Adrenal gland (tissue), 12 donors: ENCODE data around the gene CADPS. TPM values are rescaled to one million over a fixed set of nuclear protein-coding genes. Genes with fewer than 3 reads are reported as not detected.

Experiments used
- DNase-seq, 7 donors: peaks; one replicate each; pipeline ENCODE4 v3.0.0-alpha.2; 2019 to 2020
- H3K27ac ChIP-seq, 5 donors: fragments of 200-600 bp; sonication (generic) in 4 of 5; 1 replicate in 3 of 5; 2 replicates in 2 of 5; pipeline versions ENCODE4 v1.5.1 to v1.8.0; 2016 to 2020; ENCODE audit warnings: mild to moderate bottlenecking in 1 of 5
- H3K27me3 ChIP-seq: fragments of 200-600 bp; 2 replicates; pipeline ENCODE4 v1.8.0; 2021
- H3K36me3 ChIP-seq, 2 donors: fragments of 200-600 bp; replicated peaks in 1 of 2; 1 replicate in 1 of 2; 2 replicates in 1 of 2; pipeline versions ENCODE4 v1.5.1 to v1.8.0; 2018 to 2022
- H3K4me1 ChIP-seq, 2 donors: fragments of 200-600 bp; replicated peaks in 1 of 2; 1 replicate in 1 of 2; 2 replicates in 1 of 2; pipeline versions ENCODE4 v1.5.1 to v1.8.0; 2018 to 2021
- H3K4me3 ChIP-seq, 4 donors: fragments of 200-600 bp; sonication (generic) in 3 of 4; one replicate each; pipeline ENCODE4 v1.5.1; 2016 to 2018
- H3K9me3 ChIP-seq, 3 donors: fragments of 200-600 bp; sonication (generic) in 1 of 3; replicated peaks in 1 of 3; 1 replicate in 2 of 3; 2 replicates in 1 of 3; pipeline versions ENCODE4 v1.5.1 to v1.8.0; 2016 to 2021
- POLR2A ChIP-seq, 2 donors: fragments of 450-650 bp; IDR thresholded peaks; one replicate each; pipeline ENCODE4 v1.6.1; 2017; ENCODE audit warnings: antibody characterized with exemption in 2 of 2, mild to moderate bottlenecking in 2 of 2, moderate library complexity in 1 of 2
- WGBS, 4 donors: extraction: QIAGEN DNeasy Blood & Tissue Kit in 2 of 4; methylation state at CpG; one replicate each; pipeline versions ENCODE4 v1.1.5 to v1.1.7; 2013 to 2017; 5-methylcytosine and 5-hydroxymethylcytosine counted together
- intact Hi-C, 2 donors: fragments of 100-400 bp; cut with DNase I; formaldehyde crosslinking; loops; one replicate each; pipeline versions ENCODE4 v1.14.1 to v1.15.0; 2022 to 2023
- polyA plus RNA-seq, 3 donors: library from polyadenylated mRNA; stranded (reverse); fragments of 200-250 nt in 2 of 3; fragments of 350-450 nt in 1 of 3; fragmentation: Illumina TruSeq in 1 of 3; extraction: RNeasy Lipid Tissue Mini Kit (QIAGEN cat#74804) in 1 of 3; gene quantifications; one replicate each; pipeline ENCODE4 v1.2.3, GENCODE V29; 2013 to 2014
- total RNA-seq, 9 donors: library from RNA; depleted of rRNA in 4 of 9; stranded (reverse); fragments of >200 nt in 4 of 9; fragments of 120-200 nt in 1 of 9; fragmentation: NEBNext Ultra II Directional in 1 of 9; extraction: Animal tissue kit (Norgen Biotek cat#: 25700) in 1 of 9; gene quantifications; one replicate each; pipeline versions ENCODE4 v1.1.0 to v1.2.4, GENCODE V29; 2013 to 2023
- TF ChIP-seq, protein P1 (sequence below), 6 experiments: fragments of 450-650 bp in 4 of 6; fragments of 200-600 bp in 2 of 6; sonication (generic) in 1 of 6; IDR thresholded peaks; 1 replicate in 5 of 6; 2 replicates in 1 of 6; pipeline versions ENCODE4 v1.5.1 to v1.8.0; 2016 to 2021; ENCODE audit warnings: antibody characterized with exemption in 6 of 6, mild to moderate bottlenecking in 2 of 6, moderate library complexity in 1 of 6
- donor health status: healthy with polysubstance abuse.
- donor health status: Bipolar disorder and iron deficiency.
- donor health status: DM: yes; HTN: yes; CAD: no.
- donor health status: DM: no; HTN: no; CAD: no.
- donor health status: DM: no; HTN: no; CAD: no.
- donor health status: DM: yes; HTN: yes; CAD: no.

CADPS gene
- total and polyA plus RNA-seq, 12 donors, result 0.24 to 36.5 (median 11.2) TPM; not detected in 2

GRCh38 chr3:62815981-62816380 is 59.2 kb downstream of the CADPS start:
- Histone ChIP-seq H3K36me3 (no peaks in the 10 kb centered on the region), H3K4me1 (no peaks in the 10 kb centered on the region), H3K9me3 (no peaks in the 10 kb centered on the region), H3K27ac (no peak overlapping the region), H3K27me3 (no peaks in the 10 kb centered on the region), H3K4me3 (no peak overlapping the region)
- TF ChIP-seq POLR2A (IDR thresholded peaks at IDR 0.05), result no peak
- TF ChIP-seq, protein P1, sequence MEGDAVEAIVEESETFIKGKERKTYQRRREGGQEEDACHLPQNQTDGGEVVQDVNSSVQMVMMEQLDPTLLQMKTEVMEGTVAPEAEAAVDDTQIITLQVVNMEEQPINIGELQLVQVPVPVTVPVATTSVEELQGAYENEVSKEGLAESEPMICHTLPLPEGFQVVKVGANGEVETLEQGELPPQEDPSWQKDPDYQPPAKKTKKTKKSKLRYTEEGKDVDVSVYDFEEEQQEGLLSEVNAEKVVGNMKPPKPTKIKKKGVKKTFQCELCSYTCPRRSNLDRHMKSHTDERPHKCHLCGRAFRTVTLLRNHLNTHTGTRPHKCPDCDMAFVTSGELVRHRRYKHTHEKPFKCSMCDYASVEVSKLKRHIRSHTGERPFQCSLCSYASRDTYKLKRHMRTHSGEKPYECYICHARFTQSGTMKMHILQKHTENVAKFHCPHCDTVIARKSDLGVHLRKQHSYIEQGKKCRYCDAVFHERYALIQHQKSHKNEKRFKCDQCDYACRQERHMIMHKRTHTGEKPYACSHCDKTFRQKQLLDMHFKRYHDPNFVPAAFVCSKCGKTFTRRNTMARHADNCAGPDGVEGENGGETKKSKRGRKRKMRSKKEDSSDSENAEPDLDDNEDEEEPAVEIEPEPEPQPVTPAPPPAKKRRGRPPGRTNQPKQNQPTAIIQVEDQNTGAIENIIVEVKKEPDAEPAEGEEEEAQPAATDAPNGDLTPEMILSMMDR (IDR thresholded peaks at IDR 0.05), result no peak
- intact Hi-C loops, result no loop called here
- DNase-seq, result no peak

DNA sequence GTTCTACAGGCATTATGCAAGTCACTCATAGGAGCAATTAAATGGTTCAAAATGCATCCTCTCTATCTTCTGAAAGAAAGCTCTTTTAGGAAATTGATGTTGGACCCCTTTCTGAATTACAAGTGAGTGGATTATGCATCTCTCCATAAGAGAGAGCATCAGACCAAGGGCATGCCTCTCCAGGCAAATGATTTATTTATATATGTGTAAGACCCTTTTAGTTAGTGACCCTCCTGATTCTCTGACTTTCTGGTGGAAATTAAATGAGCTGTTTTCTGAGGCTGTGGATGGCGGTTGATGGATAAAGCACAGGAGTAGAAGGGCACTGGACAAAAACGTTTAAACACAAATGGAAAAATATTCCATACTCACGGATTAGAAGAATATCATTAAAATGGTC is 62.6 kb downstream of the CADPS start:
- H3K36me3 ChIP-seq, result no peaks in the 10 kb centered on the region
- WGBS, 4 donors, result 60 to 74% (median 66%) methylated on average over 3 of the region's 3 CpGs

GRCh38 chr3:62811119-62811518 is 64.1 kb downstream of the CADPS start:
- intact Hi-C loops, result no loop called here
- H3K4me1 ChIP-seq, result no peaks in the 10 kb centered on the region
- no peak for DNase-seq

More for the DNA sequence above, 62.6 kb downstream of the CADPS start:
- H3K4me1 ChIP-seq, result no peaks in the 10 kb centered on the region
- intact Hi-C loops, result no loop called here
- H3K4me3 ChIP-seq, result no peak overlapping the region
- TF ChIP-seq, protein P1 (IDR thresholded peaks at IDR 0.05), result no peak
- no peak for TF ChIP-seq POLR2A (IDR thresholded peaks at IDR 0.05)
- no peaks in the 10 kb centered on the region for H3K9me3 ChIP-seq
- DNase-seq, result no peak
- no peak overlapping the region for H3K27ac ChIP-seq
- H3K27me3 ChIP-seq, result no peaks in the 10 kb centered on the region

GRCh38 chr3:62809369-62809768 is 65.8 kb downstream of the CADPS start:
- no peak overlapping the region for H3K4me3 ChIP-seq
- no peak for DNase-seq
- intact Hi-C loops, result no loop called here
- no peaks in the 10 kb centered on the region for H3K27me3 ChIP-seq
- H3K27ac ChIP-seq, result no peak overlapping the region
- 51 to 74% (median 54%) methylated on average over 1 of the region's 1 CpG for WGBS, 4 donors
- H3K4me1 ChIP-seq, result no peaks in the 10 kb centered on the region
- no peaks in the 10 kb centered on the region for H3K36me3 ChIP-seq
- no peaks in the 10 kb centered on the region for H3K9me3 ChIP-seq
- TF ChIP-seq, protein P1 (IDR thresholded peaks at IDR 0.05), result no peak
- no peak for TF ChIP-seq POLR2A (IDR thresholded peaks at IDR 0.05)

More at GRCh38 chr3:62811119-62811518, 64.1 kb downstream of the CADPS start:
- TF ChIP-seq POLR2A (IDR thresholded peaks at IDR 0.05), result no peak
- TF ChIP-seq, protein P1 (IDR thresholded peaks at IDR 0.05), result no peak
- no peak overlapping the region for H3K27ac ChIP-seq
- H3K9me3 ChIP-seq, result no peaks in the 10 kb centered on the region
- H3K4me3 ChIP-seq, result no peak overlapping the region
- no peaks in the 10 kb centered on the region for H3K27me3 ChIP-seq
- no peaks in the 10 kb centered on the region for H3K36me3 ChIP-seq
